Keratinocyte (primary cell): ENCODE data around the gene PES1. TPM values are rescaled to one million over a fixed set of nuclear protein-coding genes. Genes with fewer than 3 reads are reported as not detected.
"Not testable (repeated sequence)": the region's sequence is repeated elsewhere in the genome, so short reads cannot be mapped to it uniquely, and the experiment has no call there.

Experiments used
- DNase-seq: peaks from one replicate; pipeline ENCODE4 v3.0.0-alpha.2; 2011; ENCODE audit warnings: low read depth, missing footprints, low spot score
- FAIRE-seq: peaks from 2 replicates; lab custom pipeline; 2011; peaks lifted over from hg19 to GRCh38; lab: Jason Lieb, UNC
- H2AFZ ChIP-seq: 2 replicates; pipeline ENCODE4 v1.6.0; 2012; ENCODE audit warnings: low read length, control low read depth, inconsistent platforms; ENCODE audit not compliant: control insufficient read depth
- H3K27ac ChIP-seq: 2 replicates; pipeline ENCODE4 v1.5.1; 2011; ENCODE audit warnings: low read length; ENCODE audit not compliant: control insufficient read depth, insufficient read depth
- H3K27me3 ChIP-seq: 3 replicates; pipeline ENCODE4 v1.6.0; 2011; ENCODE audit warnings: low read length; ENCODE audit not compliant: control insufficient read depth, insufficient read depth; ENCODE audit errors: extremely low read depth
- H3K36me3 ChIP-seq, 2 experiments: 2 replicates in 1 of 2; 3 replicates in 1 of 2; pipeline ENCODE4 v1.5.1; 2011; ENCODE audit warnings: low read length in 2 of 2, mild to moderate bottlenecking in 1 of 2; ENCODE audit not compliant: control insufficient read depth in 2 of 2, insufficient read depth in 2 of 2; ENCODE audit errors: extremely low read depth in 1 of 2
- H3K4me1 ChIP-seq: 3 replicates; pipeline ENCODE4 v1.5.1; 2011; ENCODE audit warnings: low read length; ENCODE audit not compliant: control insufficient read depth, insufficient read depth; ENCODE audit errors: extremely low read depth
- H3K4me2 ChIP-seq: 3 replicates; pipeline ENCODE4 v1.6.0; 2011; ENCODE audit warnings: low read depth, low read length; ENCODE audit not compliant: control insufficient read depth, insufficient read depth; ENCODE audit errors: extremely low read depth
- H3K4me3 ChIP-seq, 3 experiments: fragments of 200-600 bp in 1 of 3; sonication (generic) in 1 of 3; 2 replicates in 2 of 3; 3 replicates in 1 of 3; pipeline ENCODE4 v1.5.1; 2011 to 2016; ENCODE audit warnings: low read length in 3 of 3, mild to moderate bottlenecking in 3 of 3, control low read depth in 2 of 3, inconsistent platforms in 1 of 3, low read depth in 1 of 3, mixed read lengths in 1 of 3, mixed run types in 1 of 3, moderate library complexity in 1 of 3; ENCODE audit not compliant: control insufficient read depth in 2 of 3, insufficient read depth in 2 of 3; ENCODE audit errors: extremely low read depth in 1 of 3
- H3K79me2 ChIP-seq: 2 replicates; pipeline ENCODE4 v1.6.0; 2012; ENCODE audit warnings: low read length; ENCODE audit not compliant: control insufficient read depth, insufficient read depth
- H3K9ac ChIP-seq: 3 replicates; pipeline ENCODE4 v1.6.0; 2011; ENCODE audit warnings: low read length; ENCODE audit not compliant: control insufficient read depth, insufficient read depth; ENCODE audit errors: extremely low read depth
- H3K9me1 ChIP-seq: 3 replicates; pipeline ENCODE4 v1.6.0; 2011; ENCODE audit warnings: low read length; ENCODE audit not compliant: control insufficient read depth, insufficient read depth; ENCODE audit errors: extremely low read depth
- H3K9me3 ChIP-seq: 2 replicates; pipeline ENCODE4 v1.5.1; 2012; ENCODE audit warnings: low read depth, low read length; ENCODE audit not compliant: control insufficient read depth
- H4K20me1 ChIP-seq: 3 replicates; pipeline ENCODE4 v1.6.0; 2011; ENCODE audit warnings: low read length; ENCODE audit not compliant: control insufficient read depth, insufficient read depth; ENCODE audit errors: extremely low read depth
- EZH2 ChIP-seq: IDR thresholded peaks from one replicate; pipeline ENCODE4 v1.6.1; 2012; ENCODE audit warnings: inconsistent platforms, mild to moderate bottlenecking, low read length, moderate library complexity
- dilution Hi-C: fragments of 300-500 bp; cut with MboI; formaldehyde crosslinking; loops from one replicate; pipeline ENCODE4 v1.7.0; 2020; ENCODE audit warnings: low sequenced_read_pairs; ENCODE audit not compliant: extremely low pct_ligation_motif_present
- polyA plus RNA-seq, 5 experiments: library from polyadenylated mRNA; depleted of rRNA in 3 of 5; stranded (reverse) in 3 of 5; stranded (forward) in 1 of 5; unstranded in 1 of 5; fragments of >200 nt; gene quantifications; 1 replicate in 1 of 5; 2 replicates in 3 of 5; 3 replicates in 1 of 5; pipeline versions ENCODE4 v1.2.1 to v1.2.3, GENCODE V29; 2011 to 2012; ENCODE audit warnings: missing spikeins in 2 of 5, low read depth in 1 of 5, low replicate concordance in 1 of 5
- TF ChIP-seq, protein P1 (sequence below), 3 experiments: IDR thresholded peaks in 1 of 3; conservative IDR thresholded peaks in 1 of 3; optimal IDR thresholded peaks in 1 of 3; 2 replicates in 2 of 3; 3 replicates in 1 of 3; pipeline versions ENCODE3 to v1.5.1; 2011; ENCODE audit warnings: low read length in 3 of 3, mild to moderate bottlenecking in 3 of 3, moderate library complexity in 2 of 3, control low read depth in 1 of 3, inconsistent platforms in 1 of 3; ENCODE audit not compliant: insufficient read depth in 2 of 3; ENCODE audit errors: extremely low read depth in 1 of 3

Gene PES1
- polyA plus RNA-seq, 1 donor (not counting 4 experiments of a cell fraction or from before 2014, with no cell fraction given): 116 TPM

DNA sequence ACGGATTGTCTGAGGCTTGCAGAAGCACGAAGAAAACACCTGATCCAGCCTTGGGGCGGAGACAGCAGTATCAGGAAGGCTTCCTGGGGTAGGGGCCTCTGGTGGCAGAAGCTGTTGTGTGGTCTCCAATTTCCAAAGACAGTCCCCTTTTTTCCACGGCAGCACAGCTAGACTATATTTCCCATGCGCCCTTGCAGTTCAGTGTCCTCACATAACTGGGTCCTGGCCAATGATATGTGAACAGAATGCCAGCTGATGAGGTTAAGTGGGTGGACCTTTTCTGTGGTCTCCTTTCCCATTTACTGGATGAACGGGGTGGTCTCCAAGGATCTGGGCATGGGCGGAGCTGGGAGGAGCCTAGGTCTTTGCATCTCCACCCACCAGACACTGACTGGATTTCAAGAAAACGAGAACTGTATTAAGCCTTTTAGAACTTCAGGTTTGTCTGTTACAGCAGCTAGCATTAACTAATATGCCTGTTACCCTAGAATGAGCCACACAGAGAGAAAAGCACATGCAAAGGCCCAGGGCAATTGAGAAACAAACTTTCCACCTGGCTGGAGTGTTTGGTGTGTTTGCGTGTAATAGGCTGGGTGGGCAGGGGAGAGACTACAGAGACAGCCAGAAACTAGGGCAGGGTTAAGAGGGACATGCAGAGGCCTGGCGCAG, 23.4 kb downstream of the PES1 start:
- no peaks in the 10 kb centered on the region for H3K9me3 ChIP-seq
- DNase-seq (no peak), FAIRE-seq (no peak)
- no peak overlapping the region for H3K9ac ChIP-seq
- dilution Hi-C loops: no loop called here
- peaks cover 24% of the 10 kb centered on the region for H3K27me3 ChIP-seq
- H3K9me1 ChIP-seq: no peaks in the 10 kb centered on the region
- H2AFZ ChIP-seq: no peak overlapping the region
- TF ChIP-seq EZH2: no peak
- TF ChIP-seq, protein P1, sequence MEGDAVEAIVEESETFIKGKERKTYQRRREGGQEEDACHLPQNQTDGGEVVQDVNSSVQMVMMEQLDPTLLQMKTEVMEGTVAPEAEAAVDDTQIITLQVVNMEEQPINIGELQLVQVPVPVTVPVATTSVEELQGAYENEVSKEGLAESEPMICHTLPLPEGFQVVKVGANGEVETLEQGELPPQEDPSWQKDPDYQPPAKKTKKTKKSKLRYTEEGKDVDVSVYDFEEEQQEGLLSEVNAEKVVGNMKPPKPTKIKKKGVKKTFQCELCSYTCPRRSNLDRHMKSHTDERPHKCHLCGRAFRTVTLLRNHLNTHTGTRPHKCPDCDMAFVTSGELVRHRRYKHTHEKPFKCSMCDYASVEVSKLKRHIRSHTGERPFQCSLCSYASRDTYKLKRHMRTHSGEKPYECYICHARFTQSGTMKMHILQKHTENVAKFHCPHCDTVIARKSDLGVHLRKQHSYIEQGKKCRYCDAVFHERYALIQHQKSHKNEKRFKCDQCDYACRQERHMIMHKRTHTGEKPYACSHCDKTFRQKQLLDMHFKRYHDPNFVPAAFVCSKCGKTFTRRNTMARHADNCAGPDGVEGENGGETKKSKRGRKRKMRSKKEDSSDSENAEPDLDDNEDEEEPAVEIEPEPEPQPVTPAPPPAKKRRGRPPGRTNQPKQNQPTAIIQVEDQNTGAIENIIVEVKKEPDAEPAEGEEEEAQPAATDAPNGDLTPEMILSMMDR (optimal IDR thresholded peaks at IDR 0.05 in 1 of 3, IDR thresholded peaks at IDR 0.05 in 1 of 3, conservative IDR thresholded peaks at IDR 0.05 in 1 of 3; ENCODE audit: extremely low read depth in 1 of 3, insufficient read depth in 2 of 3, low read length in 3 of 3): no peak
- H4K20me1 ChIP-seq: no peaks in the 10 kb centered on the region
- H3K4me2 ChIP-seq: no peak overlapping the region
- no peak overlapping the region for H3K27ac ChIP-seq
- no peaks in the 10 kb centered on the region for H3K4me1 ChIP-seq
- no peaks in the 10 kb centered on the region for H3K79me2 ChIP-seq
- no peaks in the 10 kb centered on the region for H3K36me3 ChIP-seq
- no peak overlapping the region for H3K4me3 ChIP-seq

DNA sequence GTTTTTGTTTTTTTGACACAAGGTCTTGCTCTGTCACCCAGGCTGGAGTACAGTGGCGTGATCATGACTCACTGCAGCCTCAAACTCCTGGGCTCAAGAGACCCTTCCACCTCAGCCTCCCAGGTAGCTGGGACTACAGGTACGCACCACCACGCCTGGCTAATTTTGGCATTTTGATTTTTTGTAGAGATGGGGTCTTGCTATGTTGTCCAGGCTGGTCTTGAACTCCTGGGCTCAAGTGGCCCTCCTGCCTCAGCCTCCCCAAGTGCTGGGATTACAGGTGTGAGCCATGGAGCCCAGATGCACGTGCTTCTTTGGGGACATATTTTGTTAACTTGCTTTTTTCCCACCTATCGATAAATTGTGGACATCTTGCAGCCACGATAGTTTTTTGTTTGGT, 24.4 kb downstream of the PES1 start:
- H3K79me2 ChIP-seq, H3K9me3 ChIP-seq, H3K9ac ChIP-seq, H3K27ac ChIP-seq, H3K9me1 ChIP-seq, FAIRE-seq, H2AFZ ChIP-seq, H3K4me1 ChIP-seq, H3K4me3 ChIP-seq, H4K20me1 ChIP-seq, H3K36me3 ChIP-seq, dilution Hi-C loops, DNase-seq, H3K4me2 ChIP-seq: not testable (repeated sequence)
- peaks cover 24% of the 10 kb centered on the region for H3K27me3 ChIP-seq

DNA sequence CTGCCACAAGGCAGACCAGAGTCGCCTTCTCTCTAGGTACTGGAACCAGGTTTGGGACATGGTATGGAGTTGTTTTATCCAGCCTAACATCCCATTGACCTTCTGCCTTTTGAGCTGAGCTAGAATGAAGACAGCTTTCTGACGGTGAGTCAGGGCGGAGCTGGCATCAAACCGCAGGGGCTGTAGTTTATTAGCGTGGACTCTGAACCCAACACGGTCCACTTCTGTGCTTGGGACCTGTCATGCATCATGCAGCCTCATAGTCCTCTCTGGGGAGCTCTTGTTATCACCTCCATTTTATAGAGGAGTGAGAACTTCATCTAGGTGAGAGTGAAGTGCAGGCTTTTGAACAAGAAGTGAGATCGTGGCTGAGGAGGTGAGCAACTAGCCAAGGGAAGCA, 25.6 kb downstream of the PES1 start:
- Histone ChIP-seq H3K9ac (no peak overlapping the region), H3K27ac (no peak overlapping the region), H4K20me1 (no peaks in the 10 kb centered on the region), H3K4me3 (no peak overlapping the region), H3K4me1 (peaks cover 6% of the 10 kb centered on the region), H3K79me2 (no peaks in the 10 kb centered on the region), H3K36me3 (no peaks in the 10 kb centered on the region), H3K4me2 (no peak overlapping the region), H3K9me1 (no peaks in the 10 kb centered on the region), H3K27me3 (peaks cover 21% of the 10 kb centered on the region), H2AFZ (no peak overlapping the region), H3K9me3 (no peaks in the 10 kb centered on the region)
- FAIRE-seq: no peak
- dilution Hi-C loops: no loop called here
- no peak for DNase-seq
- TF ChIP-seq EZH2: no peak
- TF ChIP-seq, protein P1 (optimal IDR thresholded peaks at IDR 0.05 in 1 of 3, IDR thresholded peaks at IDR 0.05 in 1 of 3, conservative IDR thresholded peaks at IDR 0.05 in 1 of 3; ENCODE audit: extremely low read depth in 1 of 3, insufficient read depth in 2 of 3, low read length in 3 of 3): no peak
